DND-41 (cell line): ENCODE results near the gene EID2B.
A peak's percentile ranks its signal among the peaks of the same experiment; 100 is the strongest.

ENCODE experiments used
- ATAC-seq: fragments of 200-7000 bp; cut with Tn5 transposase; 3 replicates; pipeline ENCODE4 v1.9.1; 2021; ENCODE audit warnings: low read depth; ENCODE audit not compliant: insufficient read depth
- DNase-seq: peaks from one replicate; pipeline ENCODE4 v3.0.0-alpha.2; 2020
- H2AFZ ChIP-seq: 2 replicates; pipeline ENCODE4 v1.6.0; 2012; ENCODE audit warnings: low read depth, low read length
- H3K27ac ChIP-seq: 2 replicates; pipeline ENCODE4 v1.5.1; 2012; ENCODE audit warnings: low read length, inconsistent platforms
- H3K27me3 ChIP-seq: fragments of 200-600 bp; sonication (generic); 2 replicates; pipeline ENCODE4 v1.6.0; 2012; ENCODE audit warnings: low read length, mild to moderate bottlenecking, inconsistent platforms; ENCODE audit not compliant: insufficient read depth, poor library complexity
- H3K36me3 ChIP-seq: 2 replicates; pipeline ENCODE4 v1.5.1; 2012; ENCODE audit warnings: low read length, inconsistent platforms; ENCODE audit not compliant: insufficient read depth
- H3K4me1 ChIP-seq: 2 replicates; pipeline ENCODE4 v1.5.1; 2012; ENCODE audit warnings: mild to moderate bottlenecking, low read length; ENCODE audit not compliant: insufficient read depth
- H3K4me2 ChIP-seq: 2 replicates; pipeline ENCODE4 v1.6.0; 2012; ENCODE audit warnings: mild to moderate bottlenecking, moderate library complexity, low read length, inconsistent platforms; ENCODE audit not compliant: insufficient read depth
- H3K4me3 ChIP-seq, 2 experiments: fragments of 200-600 bp in 1 of 2; shearing (Covaris generic) in 1 of 2; 2 replicates each; pipeline ENCODE4 v1.5.1; 2012 to 2016; ENCODE audit warnings: inconsistent platforms in 2 of 2, low read length in 2 of 2, mild to moderate bottlenecking in 2 of 2, low read depth in 1 of 2, moderate library complexity in 1 of 2
- H3K79me2 ChIP-seq: 2 replicates; pipeline ENCODE4 v1.6.0; 2012; ENCODE audit warnings: low read length, inconsistent platforms; ENCODE audit not compliant: insufficient read depth
- H3K9ac ChIP-seq: 2 replicates; pipeline ENCODE4 v1.6.0; 2012; ENCODE audit warnings: low read depth, mild to moderate bottlenecking, inconsistent platforms, low read length, moderate library complexity
- H3K9me3 ChIP-seq: 2 replicates; pipeline ENCODE4 v1.5.1; 2012; ENCODE audit warnings: low read length, moderate library complexity, mild to moderate bottlenecking, inconsistent platforms; ENCODE audit not compliant: insufficient read depth, severe bottlenecking
- H4K20me1 ChIP-seq: 2 replicates; pipeline ENCODE4 v1.6.0; 2012; ENCODE audit warnings: low read length; ENCODE audit not compliant: insufficient read depth
- EZH2 ChIP-seq: IDR thresholded peaks from 3 replicates; pipeline ENCODE4 v1.6.1; 2012; ENCODE audit warnings: borderline replicate concordance, low read depth, mild to moderate bottlenecking, moderate library complexity, low read length, inconsistent platforms; ENCODE audit not compliant: severe bottlenecking
- TF ChIP-seq, protein P1 (sequence below): IDR thresholded peaks from 2 replicates; pipeline ENCODE4 v1.5.1; 2012; ENCODE audit warnings: borderline replicate concordance, low read length, moderate library complexity, mild to moderate bottlenecking; ENCODE audit not compliant: poor library complexity, severe bottlenecking; ENCODE audit errors: extremely low read depth

Gene EID2B

DNA sequence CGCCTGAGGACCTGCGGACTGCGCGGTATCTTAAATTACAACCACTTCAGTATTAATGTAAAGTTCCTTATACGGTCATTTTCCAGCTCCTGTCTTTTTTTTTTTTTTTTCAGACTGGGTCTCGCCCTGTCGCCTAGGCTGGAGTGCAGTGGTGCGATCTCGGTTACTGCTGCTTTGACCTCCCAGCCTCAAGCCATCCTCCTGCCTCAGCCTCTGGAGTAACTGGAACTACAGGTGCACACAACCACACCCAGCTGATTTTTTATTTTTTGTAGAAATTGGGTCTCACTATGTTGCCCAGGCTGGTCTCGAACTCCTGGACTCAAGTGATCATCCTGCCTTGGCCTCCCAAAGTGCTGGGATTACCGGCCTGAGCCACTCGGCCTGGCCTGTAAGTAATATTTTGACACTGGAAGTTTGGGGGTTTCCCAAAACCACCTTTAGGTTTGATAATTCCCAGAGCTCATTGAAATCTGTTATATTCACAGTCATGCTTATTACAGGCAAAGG lies 406 bp upstream of the EID2B start:
- ATAC-seq (no peak), DNase-seq (no peak)
- Histone ChIP-seq H3K36me3 (peaks cover 6% of the 10 kb centered on the region; the same call in 1 of the 2 replicates), H3K9ac (peak overlapping the region; percentile 88; the same call in 1 of the 2 replicates), H3K4me3 (peak overlapping the region in 1 of 2 experiments; percentile 78; a peak in 2 of 4 replicates), H4K20me1 (peaks cover 3% of the 10 kb centered on the region; the same call in 1 of the 2 replicates), H3K4me1 (peaks cover 32% of the 10 kb centered on the region), H3K27me3 (no peaks in the 10 kb centered on the region), H3K4me2 (peak overlapping the region; percentile 98), H3K27ac (no peak overlapping the region), H2AFZ (peak overlapping the region; percentile 70), H3K79me2 (peaks cover 35% of the 10 kb centered on the region), H3K9me3 (no peaks in the 10 kb centered on the region)
- TF ChIP-seq, protein P1, sequence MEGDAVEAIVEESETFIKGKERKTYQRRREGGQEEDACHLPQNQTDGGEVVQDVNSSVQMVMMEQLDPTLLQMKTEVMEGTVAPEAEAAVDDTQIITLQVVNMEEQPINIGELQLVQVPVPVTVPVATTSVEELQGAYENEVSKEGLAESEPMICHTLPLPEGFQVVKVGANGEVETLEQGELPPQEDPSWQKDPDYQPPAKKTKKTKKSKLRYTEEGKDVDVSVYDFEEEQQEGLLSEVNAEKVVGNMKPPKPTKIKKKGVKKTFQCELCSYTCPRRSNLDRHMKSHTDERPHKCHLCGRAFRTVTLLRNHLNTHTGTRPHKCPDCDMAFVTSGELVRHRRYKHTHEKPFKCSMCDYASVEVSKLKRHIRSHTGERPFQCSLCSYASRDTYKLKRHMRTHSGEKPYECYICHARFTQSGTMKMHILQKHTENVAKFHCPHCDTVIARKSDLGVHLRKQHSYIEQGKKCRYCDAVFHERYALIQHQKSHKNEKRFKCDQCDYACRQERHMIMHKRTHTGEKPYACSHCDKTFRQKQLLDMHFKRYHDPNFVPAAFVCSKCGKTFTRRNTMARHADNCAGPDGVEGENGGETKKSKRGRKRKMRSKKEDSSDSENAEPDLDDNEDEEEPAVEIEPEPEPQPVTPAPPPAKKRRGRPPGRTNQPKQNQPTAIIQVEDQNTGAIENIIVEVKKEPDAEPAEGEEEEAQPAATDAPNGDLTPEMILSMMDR, result no peak
- TF ChIP-seq EZH2, result no peak

DNA sequence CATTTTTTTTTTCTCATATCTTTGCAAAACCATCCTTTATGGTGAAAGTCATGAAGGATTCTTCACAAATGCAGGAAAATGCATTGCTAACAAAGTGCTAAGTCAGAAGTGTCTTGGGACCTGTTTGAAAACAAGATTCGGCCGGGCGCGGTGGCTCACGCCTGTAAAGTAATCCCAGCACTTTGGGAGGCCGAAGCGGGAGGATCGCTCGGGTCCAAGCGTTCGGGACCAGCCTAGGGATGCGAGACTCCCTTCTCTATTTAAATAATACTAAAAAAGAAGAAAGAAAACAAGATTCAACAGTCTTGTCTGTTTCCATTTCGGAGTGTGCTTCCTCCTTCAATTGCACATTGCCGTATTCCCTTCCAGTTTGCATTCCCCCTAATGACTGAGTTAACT lies 819 bp downstream of the EID2B start:
- Histone ChIP-seq H3K4me3 (peak overlapping the region; percentile 78 to 93), H3K9ac (peak overlapping the region; percentile 88), H3K27me3 (no peaks in the 10 kb centered on the region), H2AFZ (peak overlapping the region; percentile 81), H3K4me2 (peak overlapping the region; percentile 98), H3K27ac (peak overlapping the region; percentile 86), H4K20me1 (peaks cover 3% of the 10 kb centered on the region; the same call in 1 of the 2 replicates), H3K9me3 (no peaks in the 10 kb centered on the region), H3K79me2 (peaks cover 30% of the 10 kb centered on the region), H3K4me1 (peaks cover 27% of the 10 kb centered on the region), H3K36me3 (peaks cover 6% of the 10 kb centered on the region; the same call in 1 of the 2 replicates)
- ATAC-seq (no peak), DNase-seq (no peak)
- TF ChIP-seq, protein P1, result no peak
- no peak for TF ChIP-seq EZH2

DNA sequence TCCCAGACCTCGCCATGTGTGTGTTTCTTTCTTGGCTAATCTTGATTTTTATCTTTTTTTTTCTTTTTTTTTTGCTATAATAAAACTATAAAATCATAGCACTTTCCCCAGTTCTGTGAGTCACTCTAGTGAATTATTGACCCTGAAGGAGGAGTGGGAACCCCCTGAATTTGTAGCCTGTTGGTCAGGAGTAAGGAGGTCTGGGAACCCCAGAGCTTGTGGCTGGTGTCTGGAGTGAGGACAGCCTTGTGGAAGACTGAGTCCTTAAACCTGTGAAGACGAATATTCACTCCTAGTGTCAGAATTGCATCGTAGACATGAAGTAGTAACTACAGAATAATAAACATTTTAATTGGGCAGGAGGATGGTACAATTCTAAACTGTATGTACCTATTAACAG lies 7.4 kb downstream of the EID2B start:
- no peaks in the 10 kb centered on the region for H3K9me3 ChIP-seq

More for the DNA sequence above, 7.4 kb downstream of the EID2B start:
- Histone ChIP-seq H3K4me1 (0 out of 2 replicates have a peak, but pooled peaks cover 3% of the 10 kb centered on the region), H3K9ac (no peak overlapping the region), H3K27ac (no peak overlapping the region), H3K4me3 (no peak overlapping the region), H4K20me1 (no peaks in the 10 kb centered on the region), H2AFZ (no peak overlapping the region), H3K27me3 (no peaks in the 10 kb centered on the region), H3K4me2 (no peak overlapping the region), H3K36me3 (no peaks in the 10 kb centered on the region), H3K79me2 (peaks cover 7% of the 10 kb centered on the region)
- TF ChIP-seq EZH2, result no peak
- TF ChIP-seq, protein P1, result no peak
- no peak for ATAC-seq
- DNase-seq, result no peak
